GM04503 (cell line): ENCODE data around the gene IGF2R.
"Not testable (repeated sequence)": the region's sequence is repeated elsewhere in the genome, so short reads cannot be mapped to it uniquely, and the experiment has no call there.

ENCODE experiments used
- DNase-seq: peaks from one replicate; pipeline ENCODE4 v3.0.0-alpha.2; 2012; ENCODE audit warnings: low read depth

Gene IGF2R

GRCh38 chr6:160101277-160102205, 132.7 kb downstream of the IGF2R start:
- no peak for DNase-seq

- DNase-seq = no peak
These were observed 133.5 kb downstream of the IGF2R start for GRCh38 chr6:160102399-160102798.

GRCh38 chr6:160102956-160103824, 134.3 kb downstream of the IGF2R start:
- no peak for DNase-seq

- DNase-seq = no peak
These were observed 134.9 kb downstream of the IGF2R start for GRCh38 chr6:160103825-160104100.

GRCh38 chr6:160104821-160105517, 136.1 kb downstream of the IGF2R start:
- DNase-seq = no peak

GRCh38 chr6:160106010-160106409, 137.1 kb downstream of the IGF2R start:
- DNase-seq = no peak

- no peak for DNase-seq
These were observed 137.8 kb downstream of the IGF2R start for GRCh38 chr6:160106701-160107100.

GRCh38 chr6:160108077-160108476, 139.2 kb downstream of the IGF2R start:
- no peak for DNase-seq

GRCh38 chr6:160110586-160111123, 141.8 kb downstream of the IGF2R start:
- DNase-seq = no peak

- DNase-seq = no peak
These were observed 142.9 kb downstream of the IGF2R start for GRCh38 chr6:160111806-160112205.

GRCh38 chr6:160112628-160113299, 143.9 kb downstream of the IGF2R start:
- no peak for DNase-seq

- DNase-seq = not testable (repeated sequence)
These were observed 145.7 kb downstream of the IGF2R start for GRCh38 chr6:160114536-160114935.

- no peak for DNase-seq
These were observed 146.5 kb downstream of the IGF2R start for GRCh38 chr6:160115421-160115820.

- no peak for DNase-seq
These were observed 147.5 kb downstream of the IGF2R start for GRCh38 chr6:160116411-160116810.

GRCh38 chr6:160117137-160117536, 148.3 kb downstream of the IGF2R start:
- DNase-seq = no peak

GRCh38 chr6:160118620-160119229, 149.8 kb downstream of the IGF2R start:
- DNase-seq = no peak

GRCh38 chr6:160120087-160120486, 151.2 kb downstream of the IGF2R start:
- no peak for DNase-seq

- no peak for DNase-seq
These were observed 152.7 kb downstream of the IGF2R start, which contains the start of gene SLC22A1 for GRCh38 chr6:160121558-160121957. Gene SLC22A1, plus strand, starts transcription at chr6:160121815. Its CDS starts 121 bp downstream, at chr6:160121936.

GRCh38 chr6:160121981-160122380, 153.1 kb downstream of the IGF2R start:
- DNase-seq = no peak

- no peak for DNase-seq
These were observed 153.9 kb downstream of the IGF2R start for GRCh38 chr6:160122744-160123143.

- no peak for DNase-seq
These were observed 155.1 kb downstream of the IGF2R start for GRCh38 chr6:160124007-160124406.
